Placental pericyte (primary cell): ENCODE data around the gene WDR64. TPM values are rescaled to one million over a fixed set of nuclear protein-coding genes. Genes with fewer than 3 reads are reported as not detected.

Experiments
- total RNA-seq: library from RNA; depleted of rRNA; stranded (reverse); fragments of >200 nt; gene quantifications from 2 replicates; pipeline ENCODE4 v1.2.3, GENCODE V29; 2012

Gene WDR64
- not detected in 2 replicates for total RNA-seq

GRCh38 chr1:241652012-241652411 is at the start of gene WDR64:
Gene WDR64, plus strand, starts transcription at chr1:241652281. Its CDS starts 204 bp downstream, at chr1:241652485.

GRCh38 chr1:241640149-241640866 is 11.8 kb upstream of the WDR64 start, which contains the start of the genes CHML and OPN3:
Gene CHML, minus strand, starts transcription at chr1:241640369. Its CDS starts 4,603 bp downstream, at chr1:241635766.
Gene OPN3, minus strand, starts transcription at chr1:241640369. Its CDS starts 115 bp downstream, at chr1:241640254.

GRCh38 chr1:241847796-241848685 is 196.0 kb downstream of the WDR64 start, which contains the start of gene EXO1:
Gene EXO1, plus strand, starts transcription at chr1:241848204. Its CDS starts 2,222 bp downstream, at chr1:241850426.

Other genes with a start within 250 kb of the WDR64 start
- gene FH, start 132.5 kb upstream of the WDR64 start, total RNA-seq, result 62.6 and 113 TPM in 2 replicates
- 0.14 TPM in 1 of 2 replicates, not detected in the other for gene KMO, start 119.9 kb upstream of the WDR64 start, total RNA-seq
- 9.2 and 14.7 TPM in 2 replicates for gene CHML, start 11.9 kb upstream of the WDR64 start, total RNA-seq
- 13.8 and 26.1 TPM in 2 replicates for gene OPN3, start 11.9 kb upstream of the WDR64 start, total RNA-seq
- gene EXO1, start 195.9 kb downstream of the WDR64 start, total RNA-seq, result 2.8 and 23.8 TPM in 2 replicates